ENCODE measurements around the gene GTSE1.
"Not testable (repeated sequence)": the region's sequence is repeated elsewhere in the genome, so short reads cannot be mapped to it uniquely, and the experiment has no call there.

GTSE1 gene

DNA sequence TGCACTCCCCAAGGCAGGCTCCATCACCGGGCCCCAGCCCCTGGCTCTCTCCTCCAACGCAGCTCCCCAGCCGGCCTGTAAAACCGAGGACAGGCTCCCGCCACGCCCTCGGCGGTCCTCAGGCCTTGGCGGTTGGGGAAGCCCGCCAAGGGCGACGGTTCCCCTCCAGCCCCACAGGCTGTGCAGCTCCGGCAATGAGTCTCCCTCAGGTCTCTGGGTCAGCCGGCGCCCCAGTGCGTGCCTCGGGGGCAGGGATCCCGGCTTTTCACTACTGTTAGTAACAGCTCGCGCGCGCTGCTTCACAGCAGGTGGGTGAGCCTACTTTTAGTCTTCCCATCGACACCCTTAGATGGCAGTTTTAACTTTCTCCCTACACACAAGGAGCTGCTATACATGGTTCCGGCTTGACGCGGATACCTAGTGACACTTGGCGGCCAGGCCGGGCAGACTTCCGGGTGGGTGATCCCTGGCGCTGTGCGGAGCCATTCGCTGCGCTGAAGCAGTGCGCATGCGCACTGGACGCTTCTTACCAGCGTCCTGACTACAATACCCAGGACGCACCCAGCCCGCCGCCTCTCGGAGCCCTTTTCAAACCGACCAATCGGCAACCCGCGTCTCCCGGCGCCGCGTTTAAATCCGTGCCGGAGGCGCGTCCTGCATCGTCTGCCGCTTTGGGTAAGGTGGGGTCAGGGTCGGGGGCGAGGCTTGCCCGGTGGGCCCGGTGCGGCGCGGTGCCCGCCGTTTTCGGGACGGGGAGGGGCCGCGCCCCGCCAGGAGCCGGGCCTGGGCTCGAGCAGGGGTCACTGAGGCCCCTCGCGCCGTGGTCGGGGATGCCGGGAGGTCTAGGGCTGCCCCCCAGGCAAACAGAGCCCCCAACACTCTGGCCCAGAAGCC, at the start of gene GTSE1:
TSS of gene GTSE1 (plus strand) at position 614 of the 894 bp plus-strand sequence. CDS start 531 bp downstream, outside the sequence.
- in situ Hi-C loops (cut with MboI; ENCODE audit: low sequenced_read_pairs), result no loop called here

DNA sequence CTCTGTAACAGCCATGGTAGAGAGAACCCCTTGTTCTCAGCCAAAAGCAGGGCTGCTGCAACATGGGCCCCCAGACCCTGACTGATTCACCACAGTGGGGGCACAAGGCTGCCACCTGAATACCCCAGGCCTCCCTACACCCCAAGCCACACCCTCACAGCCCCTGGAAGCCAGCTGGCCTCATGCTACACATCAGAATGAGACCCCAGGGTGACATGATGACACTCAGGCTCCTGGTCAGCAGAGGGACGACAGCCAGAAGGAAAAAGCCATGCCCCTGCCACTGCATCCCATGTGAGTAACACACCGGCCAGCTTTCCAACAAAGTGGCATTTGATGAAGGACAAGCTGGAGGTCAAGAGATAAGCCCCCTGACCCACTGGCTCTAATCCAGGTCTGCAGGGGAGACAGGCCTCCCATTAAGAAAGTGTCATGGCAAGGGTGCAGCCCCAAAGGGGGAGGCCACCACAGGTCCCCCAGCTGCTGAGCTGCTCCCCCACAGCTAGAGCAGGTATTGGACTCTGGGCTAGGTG, 49.2 kb upstream of the GTSE1 start:
- in situ Hi-C loops (cut with MboI; ENCODE audit: low sequenced_read_pairs), result no loop called here

DNA sequence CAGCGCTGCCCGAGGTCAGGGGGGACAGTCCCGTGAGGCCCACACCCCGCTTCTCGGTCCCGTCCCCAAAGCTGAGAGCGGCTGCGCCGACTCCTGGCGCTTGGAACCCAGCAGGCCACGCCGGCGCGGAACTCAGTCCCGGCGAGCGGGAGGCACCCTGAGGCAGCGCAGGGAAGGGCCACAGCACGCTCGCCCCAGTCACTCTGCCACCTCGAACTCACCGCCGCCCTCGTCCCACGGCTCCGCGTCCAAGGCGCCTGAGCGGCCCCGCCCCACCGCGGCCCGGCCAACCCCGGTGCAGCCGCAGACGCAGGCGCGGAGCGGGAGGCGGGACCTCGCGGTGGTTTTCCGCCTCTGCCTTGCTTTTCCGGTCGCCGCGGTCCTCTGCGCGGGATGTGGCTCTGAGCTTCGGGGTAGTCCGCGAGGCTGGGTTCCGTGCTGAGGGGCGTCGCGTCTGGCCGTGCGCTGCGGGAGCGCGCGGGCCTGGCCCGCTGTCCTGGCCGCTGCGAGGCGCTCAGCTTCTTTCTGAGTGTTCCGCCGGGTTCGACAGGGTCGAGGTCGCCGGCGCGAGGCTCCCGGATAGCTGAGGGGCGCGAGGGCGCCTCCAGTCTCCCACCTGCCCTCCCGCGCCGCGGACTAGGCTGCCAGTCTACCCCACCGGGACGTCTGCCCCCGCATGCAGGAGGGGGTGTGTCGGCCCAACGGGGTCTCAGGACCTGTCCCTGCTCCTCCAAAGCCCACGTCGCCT, 46.5 kb upstream of the GTSE1 start, which contains the start of gene CDPF1:
TSS of gene CDPF1 (minus strand) at position 259 of the 748 bp plus-strand sequence. CDS start 2,009 bp downstream, outside the sequence.
- in situ Hi-C loops (cut with MboI; ENCODE audit: low sequenced_read_pairs), result no loop called here

GRCh38 chr22:46250783-46251125, 45.9 kb upstream of the GTSE1 start:
- in situ Hi-C loops (cut with MboI; ENCODE audit: low sequenced_read_pairs), result no loop called here

- in situ Hi-C loops (cut with MboI; ENCODE audit: low sequenced_read_pairs), result no loop called here
Measured at GRCh38 chr22:46251266-46251665, 45.4 kb upstream of the GTSE1 start.

DNA sequence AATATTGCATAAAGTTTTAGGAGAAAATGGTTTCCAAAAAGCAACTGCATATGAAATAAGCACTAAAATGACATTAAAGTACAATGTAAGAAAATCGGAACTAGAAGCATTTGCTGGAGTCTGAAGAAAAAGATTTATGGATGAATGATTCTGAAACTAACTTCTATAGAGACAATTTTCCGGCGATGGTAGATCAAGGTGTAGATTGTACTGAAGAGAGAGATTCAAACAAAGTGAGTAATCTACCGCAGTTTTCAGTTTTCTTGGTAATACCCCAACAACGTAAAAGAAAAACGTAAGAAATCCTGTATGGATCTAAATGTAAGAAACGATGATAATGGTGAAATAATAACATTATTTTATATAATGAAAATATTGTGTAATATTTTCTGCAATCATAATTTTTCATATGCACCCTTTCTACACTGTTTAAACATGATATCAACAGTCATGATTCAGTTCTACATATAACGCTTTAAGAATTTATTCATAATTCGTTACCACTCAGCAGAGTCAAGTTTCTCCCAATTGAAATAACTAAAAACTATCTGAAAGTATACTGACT, 44.8 kb upstream of the GTSE1 start:
- in situ Hi-C loops (cut with MboI; ENCODE audit: low sequenced_read_pairs), result no loop called here

- in situ Hi-C loops (cut with MboI; ENCODE audit: low sequenced_read_pairs), result no loop called here
Measured at GRCh38 chr22:46256358-46256958, 40.2 kb upstream of the GTSE1 start.

GRCh38 chr22:46259374-46259773, 37.3 kb upstream of the GTSE1 start:
- in situ Hi-C loops (cut with MboI; ENCODE audit: low sequenced_read_pairs), result no loop called here

- in situ Hi-C loops (cut with MboI; ENCODE audit: low sequenced_read_pairs), result no loop called here
Measured at GRCh38 chr22:46260038-46260437, 36.6 kb upstream of the GTSE1 start.

- in situ Hi-C loops (cut with MboI; ENCODE audit: low sequenced_read_pairs), result no loop called here
Measured at GRCh38 chr22:46262449-46263215, 34.0 kb upstream of the GTSE1 start.

- in situ Hi-C loops (cut with MboI; ENCODE audit: low sequenced_read_pairs), result no loop called here
Measured at GRCh38 chr22:46263216-46263590, 33.5 kb upstream of the GTSE1 start, which contains the start of gene PKDREJ. Gene PKDREJ (minus strand): TSS chr22:46263343. CDS start chr22:46263322, 21 bp downstream.

GRCh38 chr22:46264520-46264919, 32.1 kb upstream of the GTSE1 start:
- in situ Hi-C loops (cut with MboI; ENCODE audit: low sequenced_read_pairs), result not testable (repeated sequence)

GRCh38 chr22:46265627-46266026, 31.0 kb upstream of the GTSE1 start:
- in situ Hi-C loops (cut with MboI; ENCODE audit: low sequenced_read_pairs), result not testable (repeated sequence)

DNA sequence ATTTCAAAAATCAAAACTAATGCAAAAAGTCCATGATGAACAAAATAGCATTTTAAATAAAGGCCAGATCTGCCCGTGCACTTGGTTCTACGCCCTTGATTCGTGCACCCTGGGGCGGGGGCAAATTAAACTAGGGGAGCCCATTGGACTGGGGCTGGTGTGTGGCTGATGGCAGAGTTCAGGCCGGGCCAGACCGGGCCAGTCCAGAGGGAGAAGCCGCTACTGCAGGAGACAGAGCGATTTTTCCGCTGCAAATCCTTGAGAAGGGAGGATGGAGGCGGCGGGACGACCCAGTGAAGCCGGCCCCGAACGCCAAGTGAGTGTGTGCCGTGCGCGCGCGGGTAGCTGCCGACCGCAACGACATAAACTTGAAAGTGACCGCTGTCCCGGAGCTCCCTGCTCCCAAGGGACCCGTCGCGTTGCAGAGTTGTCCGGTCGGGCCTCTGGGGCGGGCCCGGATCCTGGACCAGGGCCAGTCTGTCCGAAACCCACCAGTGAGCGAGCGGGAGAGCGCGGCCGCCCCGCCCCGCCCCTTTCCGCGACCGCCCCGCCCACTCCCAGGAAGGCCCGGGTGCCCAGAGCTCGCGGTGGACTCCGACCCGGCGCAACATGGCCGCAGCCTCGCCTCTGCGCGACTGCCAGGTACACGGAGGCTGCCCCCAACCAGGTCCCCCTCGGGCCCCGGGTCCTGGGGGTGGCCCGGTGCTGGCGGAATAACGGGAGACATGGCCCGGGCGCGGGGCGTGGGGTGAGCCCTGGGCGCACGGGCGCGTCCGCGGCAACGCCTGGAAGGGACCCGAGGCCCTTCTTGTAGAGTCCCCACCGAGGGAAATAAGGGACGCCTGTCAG, 29.0 kb upstream of the GTSE1 start, which contains the start of gene TTC38:
TSS of gene TTC38 (plus strand) at position 578 of the 849 bp plus-strand sequence. CDS start at position 610, 32 bp downstream.
- in situ Hi-C loops (cut with MboI; ENCODE audit: low sequenced_read_pairs), result no loop called here

GRCh38 chr22:46269564-46269963, 27.1 kb upstream of the GTSE1 start:
- in situ Hi-C loops (cut with MboI; ENCODE audit: low sequenced_read_pairs), result no loop called here

GRCh38 chr22:46272196-46272595, 24.5 kb upstream of the GTSE1 start:
- in situ Hi-C loops (cut with MboI; ENCODE audit: low sequenced_read_pairs), result no loop called here

- in situ Hi-C loops (cut with MboI; ENCODE audit: low sequenced_read_pairs), result no loop called here
Measured at GRCh38 chr22:46272762-46273431, 23.8 kb upstream of the GTSE1 start.

DNA sequence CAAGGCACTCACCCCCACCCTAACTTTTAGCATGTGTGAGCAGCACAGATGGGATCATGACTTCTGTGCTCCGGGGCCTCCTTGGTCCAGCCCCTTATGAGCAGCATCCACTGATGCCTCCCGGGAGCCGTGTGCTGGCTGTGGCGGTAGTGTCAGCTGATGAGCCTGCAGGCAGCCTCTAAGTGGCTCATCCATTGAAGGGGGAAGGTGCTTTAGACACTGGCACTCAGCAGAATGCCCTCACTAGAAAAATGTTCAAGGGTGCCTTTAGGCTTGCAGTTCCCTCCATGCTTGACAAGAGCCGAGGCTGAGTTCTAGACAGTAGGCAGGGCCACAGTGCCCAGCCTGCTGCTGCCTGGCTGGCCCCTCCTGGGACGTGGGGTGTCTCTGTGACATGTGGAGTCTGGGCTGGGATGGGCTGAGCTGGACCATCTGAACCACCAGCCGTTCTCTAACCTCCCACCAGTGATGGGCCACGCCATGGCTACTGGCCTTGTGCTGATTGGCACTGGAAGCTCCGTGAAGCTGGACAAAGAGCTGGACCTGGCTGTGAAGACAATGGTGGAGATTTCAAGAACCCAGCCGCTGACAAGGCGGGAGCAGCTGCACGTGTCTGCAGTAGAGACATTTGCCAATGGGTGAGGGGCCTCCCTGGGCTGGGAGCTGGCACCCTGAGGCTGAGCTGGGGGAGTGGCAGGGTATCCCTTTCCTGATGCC, 23.1 kb upstream of the GTSE1 start:
- in situ Hi-C loops (cut with MboI; ENCODE audit: low sequenced_read_pairs), result no loop called here
